K562 (cell line): ENCODE data around the gene REXO2.

Source experiments
- ARNT ChIP-seq, 2 experiments: fragments of 450-650 bp; IDR thresholded peaks; 2 replicates each; pipeline ENCODE4 v1.6.1; 2016; ENCODE audit warnings: mild to moderate bottlenecking in 1 of 2
- BACH1 ChIP-seq: fragments of 200-800 bp; sonication (Bioruptor generic); IDR thresholded peaks from 2 replicates; pipeline ENCODE4 v1.6.1; 2016; ENCODE audit warnings: missing genetic modification characterization, missing compliant biosample characterization
- CEBPB ChIP-seq: fragments of 450-650 bp; IDR thresholded peaks from 2 replicates; pipeline ENCODE4 v1.6.1; 2016; ENCODE audit warnings: missing genetic modification characterization, missing compliant biosample characterization
- DMBX1 ChIP-seq: fragments of 250-450 bp; sonication (Bioruptor Pico); IDR thresholded peaks from 2 replicates; pipeline ENCODE4 v1.8.0; 2022; ENCODE audit warnings: inconsistent platforms, mild to moderate bottlenecking, moderate library complexity, borderline replicate concordance
- TF ChIP-seq, protein P1 (sequence below): fragments of 450-650 bp; formaldehyde crosslinking; IDR thresholded peaks from 2 replicates; pipeline ENCODE4 v1.4.0; 2020; ENCODE audit warnings: mild to moderate bottlenecking, moderate library complexity
- TF ChIP-seq, protein P2 (sequence below), 3 experiments: IDR thresholded peaks in 2 of 3; conservative IDR thresholded peaks in 1 of 3; 2 replicates each; pipeline ENCODE4 v1.5.1; 2011 to 2012; ENCODE audit warnings: low read length in 3 of 3, mild to moderate bottlenecking in 3 of 3, control low read depth in 2 of 3, improper control_type of control experiment in 1 of 3, inconsistent platforms in 1 of 3, low read depth in 1 of 3, mixed read lengths in 1 of 3, moderate library complexity in 1 of 3; ENCODE audit not compliant: insufficient read depth in 2 of 3

DNA sequence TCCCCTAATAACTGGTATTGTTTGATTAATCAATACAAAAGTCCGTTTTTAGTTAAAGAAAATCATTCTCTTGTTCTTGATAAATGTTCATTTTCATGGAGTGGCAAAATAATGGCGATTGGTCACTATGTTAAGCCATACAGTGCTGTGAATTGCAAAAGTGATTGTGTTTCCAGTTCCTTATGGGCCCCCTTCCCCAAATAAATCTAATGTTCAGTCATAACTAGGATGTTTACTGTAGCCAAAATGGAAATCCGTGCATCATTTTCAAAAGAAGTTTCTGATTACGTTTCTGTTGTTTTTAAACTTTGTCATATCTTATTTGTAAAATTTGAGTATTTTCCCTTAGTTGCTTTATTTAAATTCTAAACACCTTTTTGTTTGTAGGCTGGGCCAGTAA is 38.0 kb upstream of the REXO2 start:
- TF ChIP-seq CEBPB (no peak), BACH1 (tag) (no peak), DMBX1 (no peak), ARNT (IDR thresholded peaks at IDR 0.05) (no peak)
- TF ChIP-seq, protein P1, sequence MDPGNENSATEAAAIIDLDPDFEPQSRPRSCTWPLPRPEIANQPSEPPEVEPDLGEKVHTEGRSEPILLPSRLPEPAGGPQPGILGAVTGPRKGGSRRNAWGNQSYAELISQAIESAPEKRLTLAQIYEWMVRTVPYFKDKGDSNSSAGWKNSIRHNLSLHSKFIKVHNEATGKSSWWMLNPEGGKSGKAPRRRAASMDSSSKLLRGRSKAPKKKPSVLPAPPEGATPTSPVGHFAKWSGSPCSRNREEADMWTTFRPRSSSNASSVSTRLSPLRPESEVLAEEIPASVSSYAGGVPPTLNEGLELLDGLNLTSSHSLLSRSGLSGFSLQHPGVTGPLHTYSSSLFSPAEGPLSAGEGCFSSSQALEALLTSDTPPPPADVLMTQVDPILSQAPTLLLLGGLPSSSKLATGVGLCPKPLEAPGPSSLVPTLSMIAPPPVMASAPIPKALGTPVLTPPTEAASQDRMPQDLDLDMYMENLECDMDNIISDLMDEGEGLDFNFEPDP (CRISPR knock-in tag): no peak
- TF ChIP-seq, protein P2, sequence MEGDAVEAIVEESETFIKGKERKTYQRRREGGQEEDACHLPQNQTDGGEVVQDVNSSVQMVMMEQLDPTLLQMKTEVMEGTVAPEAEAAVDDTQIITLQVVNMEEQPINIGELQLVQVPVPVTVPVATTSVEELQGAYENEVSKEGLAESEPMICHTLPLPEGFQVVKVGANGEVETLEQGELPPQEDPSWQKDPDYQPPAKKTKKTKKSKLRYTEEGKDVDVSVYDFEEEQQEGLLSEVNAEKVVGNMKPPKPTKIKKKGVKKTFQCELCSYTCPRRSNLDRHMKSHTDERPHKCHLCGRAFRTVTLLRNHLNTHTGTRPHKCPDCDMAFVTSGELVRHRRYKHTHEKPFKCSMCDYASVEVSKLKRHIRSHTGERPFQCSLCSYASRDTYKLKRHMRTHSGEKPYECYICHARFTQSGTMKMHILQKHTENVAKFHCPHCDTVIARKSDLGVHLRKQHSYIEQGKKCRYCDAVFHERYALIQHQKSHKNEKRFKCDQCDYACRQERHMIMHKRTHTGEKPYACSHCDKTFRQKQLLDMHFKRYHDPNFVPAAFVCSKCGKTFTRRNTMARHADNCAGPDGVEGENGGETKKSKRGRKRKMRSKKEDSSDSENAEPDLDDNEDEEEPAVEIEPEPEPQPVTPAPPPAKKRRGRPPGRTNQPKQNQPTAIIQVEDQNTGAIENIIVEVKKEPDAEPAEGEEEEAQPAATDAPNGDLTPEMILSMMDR (IDR thresholded peaks at IDR 0.05 in 2 of 3, conservative IDR thresholded peaks at IDR 0.05 in 1 of 3; ENCODE audit: insufficient read depth in 2 of 3, low read depth in 1 of 3, low read length in 3 of 3): no peak
